Vagina (tissue), 2 donors: ENCODE measurements around the gene GNAZ. TPM values are rescaled to one million over a fixed set of nuclear protein-coding genes. Genes with fewer than 3 reads are reported as not detected.

Experiments
- DNase-seq, 2 donors: peaks; one replicate each; pipeline ENCODE4 v3.0.0-alpha.2; 2017; ENCODE audit errors: extremely low spot score in 2 of 2
- H3K27ac ChIP-seq: fragments of 200-600 bp; sonication (generic); one replicate; pipeline ENCODE4 v1.5.1; 2019
- H3K27me3 ChIP-seq: fragments of 200-600 bp; sonication (generic); one replicate; pipeline ENCODE4 v1.5.1; 2019
- H3K36me3 ChIP-seq, 2 donors: fragments of 200-600 bp; sonication (generic); one replicate each; pipeline ENCODE4 v1.5.1; 2017 to 2019
- H3K4me1 ChIP-seq: fragments of 200-600 bp; sonication (generic); one replicate; pipeline ENCODE4 v1.5.1; 2019
- H3K4me3 ChIP-seq, 2 donors: fragments of 200-600 bp; sonication (generic); 1 replicate in 1 of 2; 2 replicates in 1 of 2; pipeline ENCODE4 v1.5.1; 2016 to 2019
- H3K9me3 ChIP-seq: fragments of 200-600 bp; sonication (generic); one replicate; pipeline ENCODE4 v1.5.1; 2019
- CTCF ChIP-seq, 3 experiments: fragments of 450-650 bp in 2 of 3; fragments of 200-600 bp in 1 of 3; sonication (generic) in 1 of 3; IDR thresholded peaks; one replicate each; pipeline ENCODE4 v1.5.1; 2017 to 2019; ENCODE audit warnings: antibody characterized with exemption in 3 of 3, mild to moderate bottlenecking in 2 of 3, moderate library complexity in 2 of 3
- POLR2A ChIP-seq, 2 donors: fragments of 450-650 bp; IDR thresholded peaks; one replicate each; pipeline ENCODE4 v1.6.1; 2017; ENCODE audit warnings: antibody characterized with exemption in 2 of 2, mild to moderate bottlenecking in 2 of 2, moderate library complexity in 2 of 2
- POLR2AphosphoS5 ChIP-seq, 2 donors: sonication (generic); formaldehyde crosslinking; IDR thresholded peaks; one replicate each; pipeline ENCODE4 v1.9.0; 2017; ENCODE audit warnings: antibody characterized with exemption in 2 of 2, mild to moderate bottlenecking in 2 of 2, low read depth in 1 of 2; ENCODE audit not compliant: insufficient read depth in 1 of 2
- intact Hi-C: fragments of 100-400 bp; cut with DNase I; formaldehyde crosslinking; loops from one replicate; pipeline ENCODE4 v1.15.1; 2023
- total RNA-seq: library from RNA; depleted of rRNA; stranded (reverse); fragments of >200 nt; gene quantifications from one replicate; pipeline ENCODE4 v1.2.3, GENCODE V29; 2016

GNAZ gene
- total RNA-seq, 1 donor from 2014 or later: 11.3 TPM

- H3K27ac ChIP-seq: no peak overlapping the region
- no peaks in the 10 kb centered on the region for H3K27me3 ChIP-seq
- TF ChIP-seq POLR2A (IDR thresholded peaks at IDR 0.05): no peak
- no peak for TF ChIP-seq CTCF (IDR thresholded peaks at IDR 0.05)
- no peak for TF ChIP-seq POLR2AphosphoS5 (IDR thresholded peaks at IDR 0.05; ENCODE audit: insufficient read depth in 1 of 2, low read depth in 1 of 2)
- intact Hi-C loops: no loop called here
- no peaks in the 10 kb centered on the region for H3K36me3 ChIP-seq
- H3K9me3 ChIP-seq: no peaks in the 10 kb centered on the region
- no peaks in the 10 kb centered on the region for H3K4me1 ChIP-seq
- DNase-seq: no peak
- no peak overlapping the region for H3K4me3 ChIP-seq
These were observed 42.9 kb downstream of the GNAZ start for GRCh38 chr22:23113067-23113846.

DNA sequence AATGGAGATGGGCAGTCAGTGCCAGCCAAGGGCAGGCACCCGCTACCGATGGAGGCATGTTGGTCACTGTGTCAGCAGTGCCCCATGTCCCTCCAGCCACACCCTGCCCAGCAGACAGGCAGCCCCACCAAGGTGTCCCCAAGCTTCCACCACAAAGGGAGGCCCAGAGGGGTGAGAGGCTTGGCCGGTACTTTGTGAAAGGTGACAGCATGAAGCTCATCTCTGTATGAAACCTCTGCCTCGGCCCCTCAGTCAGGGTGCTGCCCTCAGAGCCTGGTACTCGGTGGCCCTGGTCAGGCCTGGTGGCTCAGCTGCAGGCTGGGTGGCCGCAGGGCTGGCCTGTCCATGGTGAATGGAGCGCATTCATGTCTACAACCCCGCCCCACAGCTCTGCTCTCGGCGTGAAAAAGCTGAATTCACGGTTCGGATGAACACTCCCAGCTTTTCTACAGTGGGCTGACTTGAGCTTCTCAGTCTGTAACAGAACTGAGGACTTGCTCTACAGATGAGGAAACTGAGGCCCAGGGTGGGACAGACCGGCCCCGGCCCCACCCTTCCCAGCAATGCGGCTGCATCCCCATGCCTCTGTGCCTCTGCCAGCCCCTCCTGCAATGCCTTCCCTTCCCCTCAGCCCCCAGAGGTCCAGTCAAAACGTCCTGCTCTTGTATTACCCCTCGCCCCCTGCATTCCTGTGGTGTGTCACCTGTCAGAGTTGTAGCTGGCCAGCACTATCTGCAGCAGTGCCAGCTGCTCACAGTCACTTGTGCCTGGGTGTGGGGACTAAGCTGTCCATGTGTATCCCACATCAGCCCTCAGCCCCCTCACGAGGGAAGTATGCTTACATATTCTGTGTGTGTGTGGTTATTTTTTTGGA, 43.8 kb downstream of the GNAZ start:
- Histone ChIP-seq H3K27ac (no peak overlapping the region), H3K36me3 (no peaks in the 10 kb centered on the region), H3K27me3 (no peaks in the 10 kb centered on the region), H3K9me3 (no peaks in the 10 kb centered on the region), H3K4me3 (no peak overlapping the region), H3K4me1 (no peaks in the 10 kb centered on the region)
- TF ChIP-seq POLR2AphosphoS5 (IDR thresholded peaks at IDR 0.05; ENCODE audit: insufficient read depth in 1 of 2, low read depth in 1 of 2): no peak
- no peak for TF ChIP-seq POLR2A (IDR thresholded peaks at IDR 0.05)
- intact Hi-C loops: no loop called here
- DNase-seq: no peak

- intact Hi-C loops: no loop called here
- H3K9me3 ChIP-seq: no peaks in the 10 kb centered on the region
- H3K4me3 ChIP-seq: no peak overlapping the region
- no peak for TF ChIP-seq POLR2A (IDR thresholded peaks at IDR 0.05)
- TF ChIP-seq CTCF (IDR thresholded peaks at IDR 0.05): no peak
- no peak for TF ChIP-seq POLR2AphosphoS5 (IDR thresholded peaks at IDR 0.05; ENCODE audit: insufficient read depth in 1 of 2, low read depth in 1 of 2)
- H3K4me1 ChIP-seq: no peaks in the 10 kb centered on the region
- no peaks in the 10 kb centered on the region for H3K36me3 ChIP-seq
- no peak overlapping the region for H3K27ac ChIP-seq
- no peaks in the 10 kb centered on the region for H3K27me3 ChIP-seq
- DNase-seq: no peak
These were observed 44.4 kb downstream of the GNAZ start for GRCh38 chr22:23114721-23115020.

- H3K27me3 ChIP-seq: no peaks in the 10 kb centered on the region
- H3K36me3 ChIP-seq: no peaks in the 10 kb centered on the region
- no peaks in the 10 kb centered on the region for H3K4me1 ChIP-seq
- TF ChIP-seq POLR2AphosphoS5 (IDR thresholded peaks at IDR 0.05; ENCODE audit: insufficient read depth in 1 of 2, low read depth in 1 of 2) (no peak), POLR2A (IDR thresholded peaks at IDR 0.05) (no peak), CTCF (IDR thresholded peaks at IDR 0.05) (no peak)
- intact Hi-C loops: no loop called here
- no peaks in the 10 kb centered on the region for H3K9me3 ChIP-seq
- no peak overlapping the region for H3K4me3 ChIP-seq
- H3K27ac ChIP-seq: no peak overlapping the region
- no peak for DNase-seq
These were observed 45.0 kb downstream of the GNAZ start for GRCh38 chr22:23115369-23115768.

DNA sequence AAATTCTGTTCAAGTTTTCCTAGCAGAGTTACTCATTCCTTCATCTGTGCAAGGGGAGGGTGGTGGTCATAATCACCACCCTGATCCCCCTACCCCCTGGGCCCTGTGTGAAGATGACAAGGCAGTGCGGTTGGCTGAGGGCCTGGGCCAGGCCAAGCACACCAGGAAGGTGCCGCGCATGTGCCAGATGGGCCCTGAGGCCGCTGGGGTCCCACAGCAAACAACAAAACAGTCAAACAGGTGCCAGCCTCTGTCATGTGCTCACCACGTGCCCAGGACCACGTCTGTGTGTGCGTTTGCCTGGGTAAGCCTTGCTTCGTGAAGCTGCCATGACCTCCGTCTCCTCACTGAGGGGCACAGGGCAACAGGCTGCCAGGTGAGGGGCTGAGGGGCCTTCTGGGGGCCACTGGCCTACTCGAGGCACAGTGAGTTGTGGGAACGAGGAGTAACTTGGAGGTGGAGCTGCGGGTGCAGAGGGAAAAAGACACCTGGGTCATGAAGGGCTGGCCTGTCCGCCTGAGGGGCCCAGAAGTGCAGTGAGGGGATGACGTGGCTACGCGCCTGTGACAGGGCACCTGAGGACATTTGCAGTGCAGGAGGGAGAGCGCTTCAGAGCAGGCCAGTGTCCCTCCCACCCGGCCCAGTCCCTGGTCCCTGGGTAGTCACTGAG, 45.6 kb downstream of the GNAZ start:
- Histone ChIP-seq H3K9me3 (no peaks in the 10 kb centered on the region), H3K4me3 (no peak overlapping the region), H3K36me3 (no peaks in the 10 kb centered on the region), H3K4me1 (no peaks in the 10 kb centered on the region), H3K27ac (no peak overlapping the region), H3K27me3 (no peaks in the 10 kb centered on the region)
- TF ChIP-seq POLR2A (IDR thresholded peaks at IDR 0.05) (no peak), CTCF (IDR thresholded peaks at IDR 0.05) (no peak), POLR2AphosphoS5 (IDR thresholded peaks at IDR 0.05; ENCODE audit: insufficient read depth in 1 of 2, low read depth in 1 of 2) (no peak)
- no peak for DNase-seq
- intact Hi-C loops: no loop called here
